H9 (cell line): ENCODE data around the gene PROX2. TPM values are rescaled to one million over a fixed set of nuclear protein-coding genes. Genes with fewer than 3 reads are reported as not detected.

ENCODE experiments used
- DNase-seq: peaks from one replicate; pipeline ENCODE4 v3.0.0-alpha.2; 2017
- H2AFZ ChIP-seq: one replicate; pipeline ENCODE4 v1.6.1; 2013; ENCODE audit warnings: mild to moderate bottlenecking, low read length, control low read depth, moderate library complexity
- H2AK5ac ChIP-seq: 2 replicates; pipeline ENCODE4 v1.6.1; 2013; ENCODE audit warnings: low read length, control low read depth, mixed read lengths; ENCODE audit not compliant: insufficient read length
- H2BK120ac ChIP-seq: one replicate; pipeline ENCODE4 v1.6.1; 2013; ENCODE audit warnings: low read depth, mild to moderate bottlenecking, low read length, control low read depth, inconsistent platforms; ENCODE audit not compliant: poor library complexity, severe bottlenecking
- H2BK12ac ChIP-seq: 2 replicates; pipeline ENCODE4 v1.6.1; 2013; ENCODE audit warnings: low read length, control low read depth, mixed read lengths, low read depth; ENCODE audit not compliant: insufficient read length
- H2BK15ac ChIP-seq: 2 replicates; pipeline ENCODE4 v1.6.1; 2013; ENCODE audit warnings: low read depth, low read length, control low read depth
- H2BK20ac ChIP-seq: one replicate; pipeline ENCODE4 v1.6.1; 2013; ENCODE audit warnings: low read depth, mild to moderate bottlenecking, low read length, control low read depth, inconsistent platforms; ENCODE audit not compliant: poor library complexity, severe bottlenecking
- H2BK5ac ChIP-seq: 2 replicates; pipeline ENCODE4 v1.6.1; 2013; ENCODE audit warnings: low read length, control low read depth, mixed read lengths; ENCODE audit not compliant: insufficient read length
- H3K14ac ChIP-seq: 2 replicates; pipeline ENCODE4 v1.6.1; 2013; ENCODE audit warnings: low read length, control low read depth; ENCODE audit not compliant: insufficient read depth
- H3K18ac ChIP-seq: 2 replicates; pipeline ENCODE4 v1.6.1; 2013; ENCODE audit warnings: low read depth, mild to moderate bottlenecking, mixed read lengths, low read length, control low read depth; ENCODE audit not compliant: insufficient read length
- H3K23ac ChIP-seq: 2 replicates; pipeline ENCODE4 v1.6.1; 2013; ENCODE audit warnings: low read length, control low read depth, mixed read lengths, low read depth; ENCODE audit not compliant: insufficient read length
- H3K23me2 ChIP-seq: 2 replicates; pipeline ENCODE4 v1.6.1; 2013; ENCODE audit warnings: low read depth, mild to moderate bottlenecking, mixed read lengths, low read length, control low read depth; ENCODE audit not compliant: insufficient read length, poor library complexity, severe bottlenecking
- H3K27ac ChIP-seq: 2 replicates; pipeline ENCODE4 v1.5.1; 2013; ENCODE audit warnings: low read length, control low read depth, mixed read lengths, low read depth; ENCODE audit not compliant: insufficient read length
- H3K27me3 ChIP-seq: 2 replicates; pipeline ENCODE4 v1.6.1; 2013; ENCODE audit warnings: low read length, control low read depth, inconsistent platforms; ENCODE audit not compliant: insufficient read depth
- H3K4ac ChIP-seq: 2 replicates; pipeline ENCODE4 v1.6.1; 2013; ENCODE audit warnings: low read depth, mild to moderate bottlenecking, control low read depth, inconsistent platforms, low read length, moderate library complexity
- H3K4me1 ChIP-seq: 2 replicates; pipeline ENCODE4 v1.6.1; 2013; ENCODE audit warnings: low read length, control low read depth, inconsistent platforms; ENCODE audit not compliant: insufficient read depth
- H3K4me2 ChIP-seq: 2 replicates; pipeline ENCODE4 v1.6.1; 2013; ENCODE audit warnings: low read length, control low read depth, mixed read lengths; ENCODE audit not compliant: insufficient read length, insufficient read depth
- H3K56ac ChIP-seq: 2 replicates; pipeline ENCODE4 v1.6.1; 2013; ENCODE audit warnings: low read depth, mild to moderate bottlenecking, mixed read lengths, low read length, control low read depth; ENCODE audit not compliant: insufficient read length
- H3K79me1 ChIP-seq: 2 replicates; pipeline ENCODE4 v1.6.1; 2013; ENCODE audit warnings: low read depth, mild to moderate bottlenecking, moderate library complexity, low read length, control low read depth, inconsistent platforms; ENCODE audit not compliant: insufficient read depth, poor library complexity, severe bottlenecking
- H3K79me2 ChIP-seq: 2 replicates; pipeline ENCODE4 v1.6.1; 2013; ENCODE audit warnings: low read length, control low read depth, inconsistent platforms; ENCODE audit not compliant: insufficient read depth
- H3K9ac ChIP-seq: 2 replicates; pipeline ENCODE4 v1.6.1; 2013; ENCODE audit warnings: low read length, control low read depth, mixed read lengths; ENCODE audit not compliant: insufficient read length; ENCODE audit errors: extremely low read depth
- H3K9me3 ChIP-seq: one replicate; pipeline ENCODE4 v1.6.1; 2013; ENCODE audit warnings: low read depth, low read length, inconsistent platforms; ENCODE audit not compliant: control insufficient read depth
- H3T11ph ChIP-seq: one replicate; pipeline ENCODE4 v1.6.1; 2013; ENCODE audit warnings: mild to moderate bottlenecking, low read length, control low read depth, inconsistent platforms
- H4K20me1 ChIP-seq: one replicate; pipeline ENCODE4 v1.6.1; 2013; ENCODE audit not compliant: control insufficient read depth, insufficient read length, insufficient read depth
- H4K5ac ChIP-seq: 2 replicates; pipeline ENCODE4 v1.6.1; 2013; ENCODE audit warnings: low read depth, mild to moderate bottlenecking, mixed read lengths, low read length, control low read depth; ENCODE audit not compliant: insufficient read length
- H4K8ac ChIP-seq: replicated peaks from 2 replicates; pipeline ENCODE4 v1.6.1; 2013; ENCODE audit warnings: low read length, control low read depth, mixed read lengths, low read depth; ENCODE audit not compliant: insufficient read length
- H4K91ac ChIP-seq: 2 replicates; pipeline ENCODE4 v1.6.1; 2013; ENCODE audit warnings: low read depth, mild to moderate bottlenecking, moderate library complexity, mixed read lengths, low read length, control low read depth; ENCODE audit not compliant: insufficient read length
- H3K27ac Mint-ChIP-seq, 3 experiments: 2 replicates in 2 of 3; 3 replicates in 1 of 3; pipeline ENCODE4 v1.8.0; 2020 to 2021; ENCODE audit warnings: mixed read lengths in 3 of 3, mild to moderate bottlenecking in 1 of 3, moderate library complexity in 1 of 3
- H3K27me3 Mint-ChIP-seq: 2 replicates; pipeline ENCODE4 v1.8.0; 2021; ENCODE audit warnings: low read depth, mild to moderate bottlenecking, moderate library complexity, mixed read lengths
- H3K36me3 Mint-ChIP-seq, 3 experiments: 2 replicates in 2 of 3; 3 replicates in 1 of 3; pipeline ENCODE4 v1.8.0; 2020 to 2021; ENCODE audit warnings: low read depth in 3 of 3, mixed read lengths in 3 of 3; ENCODE audit not compliant: insufficient read depth in 1 of 3
- H3K4me1 Mint-ChIP-seq, 2 experiments: 2 replicates each; pipeline ENCODE4 v1.8.0; 2020; ENCODE audit warnings: mixed read lengths in 2 of 2
- H3K4me3 Mint-ChIP-seq, 2 experiments: 2 replicates in 1 of 2; 3 replicates in 1 of 2; pipeline ENCODE4 v1.8.0; 2020 to 2021; ENCODE audit warnings: mild to moderate bottlenecking in 2 of 2, mixed read lengths in 2 of 2, moderate library complexity in 1 of 2
- H3K9me3 Mint-ChIP-seq, 2 experiments: 2 replicates in 1 of 2; 3 replicates in 1 of 2; pipeline ENCODE4 v1.8.0; 2020; ENCODE audit warnings: mild to moderate bottlenecking in 2 of 2, mixed read lengths in 2 of 2, moderate library complexity in 1 of 2
- CTCF ChIP-seq: fragments of 200-600 bp; sonication (generic); conservative IDR thresholded peaks from 3 replicates; pipeline ENCODE4 v1.8.0; 2021; ENCODE audit warnings: antibody characterized with exemption, mild to moderate bottlenecking
- WGBS: extraction: QIAGEN DNeasy Blood & Tissue Kit; methylation state at CpG from one replicate; pipeline ENCODE4 v1.1.7; 2013; ENCODE audit warnings: missing lambda C conversion rate, low lambda C conversion rate, mixed read lengths; ENCODE audit not compliant: insufficient read length; ENCODE audit errors: extremely low coverage; 5-methylcytosine and 5-hydroxymethylcytosine counted together
- total RNA-seq: library from RNA; stranded (reverse); gene quantifications from 2 replicates; pipeline ENCODE4 v1.2.1, GENCODE V29; 2021

The PROX2 gene
- total RNA-seq, 1 experiment from 2014 or later = not detected

- no peaks in the 10 kb centered on the region for H3K9me3 Mint-ChIP-seq
- H3K14ac ChIP-seq = no peak overlapping the region
- DNase-seq = no peak
- no peaks in the 10 kb centered on the region for H3K79me2 ChIP-seq
- H3K79me1 ChIP-seq = no peaks in the 10 kb centered on the region
- no peak overlapping the region for H3K18ac ChIP-seq
- no peak overlapping the region for H3K56ac ChIP-seq
- H2BK15ac ChIP-seq = no peak overlapping the region
- no peak overlapping the region for H4K8ac ChIP-seq
- H2BK120ac ChIP-seq = no peak overlapping the region
- H3K27me3 ChIP-seq = no peaks in the 10 kb centered on the region
- H3K27ac ChIP-seq = no peak overlapping the region
- H3K4me1 Mint-ChIP-seq = peaks cover 6 to 7% of the 10 kb centered on the region in 2 experiments; a peak in 3 of 4 replicates
- peaks cover 0 to 6% (median 0%) of the 10 kb centered on the region in 3 experiments; a peak in 2 of 7 replicates for H3K36me3 Mint-ChIP-seq
- peaks cover 8% of the 10 kb centered on the region for H3K27me3 Mint-ChIP-seq
- peaks cover 4% of the 10 kb centered on the region for H3K23me2 ChIP-seq
- H4K5ac ChIP-seq = no peak overlapping the region
- no peak overlapping the region for H3K4ac ChIP-seq
- no peak overlapping the region for H2BK12ac ChIP-seq
- no peak overlapping the region for H2AK5ac ChIP-seq
- H3T11ph ChIP-seq = no peak overlapping the region
- H3K4me3 Mint-ChIP-seq = no peak overlapping the region
- H3K4me1 ChIP-seq = no peaks in the 10 kb centered on the region; the same call in 1 of the 2 replicates
- no peak overlapping the region for H2AFZ ChIP-seq
- H3K27ac Mint-ChIP-seq = no peak overlapping the region
- no peak overlapping the region for H4K91ac ChIP-seq
- no peak overlapping the region for H3K9ac ChIP-seq
- H3K9me3 ChIP-seq = no peaks in the 10 kb centered on the region
- no peak overlapping the region for H3K4me2 ChIP-seq
- H2BK5ac ChIP-seq = no peak overlapping the region
- no peak for TF ChIP-seq CTCF
- no CpG with 5 or more reads among the region's 19 CpGs for WGBS
- no peak overlapping the region for H3K23ac ChIP-seq
- H4K20me1 ChIP-seq = no peaks in the 10 kb centered on the region
- H2BK20ac ChIP-seq = no peak overlapping the region
These were observed 45.2 kb upstream of the PROX2 start for GRCh38 chr14:74921053-74921620.
